GM12878 (cell line): ENCODE data around the gene FHIP1B. TPM values are rescaled to one million over a fixed set of nuclear protein-coding genes. Genes with fewer than 3 reads are reported as not detected.

Source experiments
- ATAC-seq: fragments of 200-7000 bp; cut with Tn5 transposase; 3 replicates; pipeline ENCODE4 v1.9.1; 2020; ENCODE audit warnings: mild to moderate bottlenecking, moderate library complexity
- BruUV-seq: library from RNA; stranded (reverse); fragments of 400-500 nt; replicated peaks from 2 replicates; lab custom pipeline; 2021; lab: Mats Ljungman, UMichigan
- CTCF ChIA-PET: fragments of 300-600 bp; sonication (Branson Sonifier 250); formaldehyde crosslinking; extraction: SDS; loops from one replicate; lab custom pipeline; 2021; ENCODE audit warnings: inconsistent platforms; lab: Yijun Ruan, JAX
- POLR2A ChIA-PET: fragments of 350-600 bp; formaldehyde crosslinking; extraction: SDS; loops from one replicate; lab custom pipeline; 2021; ENCODE audit warnings: inconsistent platforms; lab: Charles Lee
- RAD21 ChIA-PET: fragments of 300-600 bp; sonication (Branson Sonifier 250); formaldehyde crosslinking; loops from one replicate; lab custom pipeline; 2023; ENCODE audit warnings: antibody characterized with exemption; ENCODE audit not compliant: unreplicated experiment; lab: Charles Lee
- SMC1A ChIA-PET: fragments of 300-600 bp; sonication (Branson Sonifier 250); formaldehyde crosslinking; loops from one replicate; lab custom pipeline; 2023; ENCODE audit not compliant: unreplicated experiment, uncharacterized antibody; lab: Charles Lee
- DNase-seq: peaks from one replicate; pipeline ENCODE4 v3.0.0-alpha.2; 2011; ENCODE audit warnings: low read depth, low spot score
- FAIRE-seq: peaks from 3 replicates; lab custom pipeline; 2011; peaks lifted over from hg19 to GRCh38; lab: Jason Lieb, UNC
- H2AFZ ChIP-seq: 2 replicates; pipeline ENCODE4 v1.6.0; 2011; ENCODE audit warnings: low read depth, low read length, control low read depth; ENCODE audit not compliant: control insufficient read depth
- H3K27ac ChIP-seq: 2 replicates; pipeline ENCODE4 v1.5.1; 2011; ENCODE audit warnings: control low read depth; ENCODE audit not compliant: control insufficient read depth, insufficient read depth
- H3K27me3 ChIP-seq, 2 experiments: replicated peaks in 1 of 2; 2 replicates each; pipeline versions ENCODE4 v1.6.0 to v1.6.1; 2011; ENCODE audit warnings: low read length in 1 of 2; ENCODE audit not compliant: control insufficient read depth in 2 of 2, insufficient read depth in 2 of 2
- H3K36me3 ChIP-seq, 2 experiments: 2 replicates each; pipeline ENCODE4 v1.5.1; 2011; ENCODE audit warnings: low read length in 1 of 2; ENCODE audit not compliant: control insufficient read depth in 2 of 2, insufficient read depth in 2 of 2
- H3K4me1 ChIP-seq: 2 replicates; pipeline ENCODE4 v1.6.1; 2011; ENCODE audit warnings: mild to moderate bottlenecking, low read length, moderate library complexity, mixed read lengths; ENCODE audit not compliant: control insufficient read depth, insufficient read depth
- H3K4me2 ChIP-seq: 2 replicates; pipeline ENCODE4 v1.6.0; 2011; ENCODE audit warnings: control low read depth; ENCODE audit not compliant: control insufficient read depth, insufficient read depth
- H3K4me3 ChIP-seq: fragments of 200-600 bp; sonication (generic); 2 replicates; pipeline ENCODE4 v1.5.1; 2016
- H3K79me2 ChIP-seq: 2 replicates; pipeline ENCODE4 v1.6.0; 2011; ENCODE audit warnings: low read length; ENCODE audit not compliant: control insufficient read depth, insufficient read depth
- H3K9ac ChIP-seq: 2 replicates; pipeline ENCODE4 v1.8.0; 2011; ENCODE audit warnings: low read length, control low read depth, mixed read lengths; ENCODE audit not compliant: control insufficient read depth, insufficient read depth
- H3K9me3 ChIP-seq: replicated peaks from 3 replicates; pipeline ENCODE4 v1.5.1; 2011; ENCODE audit warnings: mild to moderate bottlenecking, low read length; ENCODE audit not compliant: control insufficient read depth, insufficient read depth
- H4K20me1 ChIP-seq: 2 replicates; pipeline ENCODE4 v1.6.0; 2011; ENCODE audit not compliant: control insufficient read depth, insufficient read depth
- BACH1 ChIP-seq: fragments of 450-650 bp; IDR thresholded peaks from 2 replicates; pipeline ENCODE4 v1.6.1; 2017; ENCODE audit warnings: mild to moderate bottlenecking, borderline replicate concordance
- ESRRA ChIP-seq: IDR thresholded peaks from 2 replicates; pipeline ENCODE4 v1.6.1; 2012; ENCODE audit warnings: mild to moderate bottlenecking, low read length, improper control_type of control experiment
- FOXM1 ChIP-seq: IDR thresholded peaks from 2 replicates; pipeline ENCODE4 v1.6.1; 2012; ENCODE audit warnings: low read depth, mild to moderate bottlenecking, inconsistent platforms, low read length, moderate library complexity
- HDGF ChIP-seq: fragments of 450-650 bp; IDR thresholded peaks from 2 replicates; pipeline ENCODE4 v1.6.1; 2016; ENCODE audit warnings: antibody characterized with exemption
- HSF1 ChIP-seq: fragments of 150-350 bp; IDR thresholded peaks from 2 replicates; pipeline ENCODE4 v1.6.1; 2014; ENCODE audit warnings: mild to moderate bottlenecking, low read depth, low read length
- IKZF2 ChIP-seq, 2 experiments: fragments of 450-650 bp; IDR thresholded peaks; 2 replicates each; pipeline ENCODE4 v1.6.1; 2017; ENCODE audit warnings: mild to moderate bottlenecking in 2 of 2, moderate library complexity in 2 of 2
- MYC ChIP-seq: IDR thresholded peaks from 2 replicates; pipeline ENCODE4 v1.6.1; 2011; ENCODE audit warnings: mild to moderate bottlenecking, low read length, moderate library complexity, inconsistent platforms; ENCODE audit not compliant: insufficient read depth, insufficient replicate concordance, insufficient read length, severe bottlenecking
- POLR2AphosphoS2 ChIP-seq: IDR thresholded peaks from 2 replicates; pipeline ENCODE4 v1.6.1; 2011; ENCODE audit warnings: low read depth, mild to moderate bottlenecking, low read length, improper control_type of control experiment, moderate library complexity
- RAD21 ChIP-seq: IDR thresholded peaks from 2 replicates; pipeline ENCODE4 v1.6.1; 2011; ENCODE audit warnings: mild to moderate bottlenecking, low read depth, low read length, moderate library complexity; ENCODE audit not compliant: insufficient read depth
- ZNF274 ChIP-seq: IDR thresholded peaks from one replicate; pipeline ENCODE4 v1.8.0; 2011; ENCODE audit not compliant: insufficient read length, insufficient read depth
- WGBS: methylation state at CpG from one replicate; pipeline ENCODE4 v1.1.6; 2016; ENCODE audit warnings: low lambda C conversion rate; ENCODE audit not compliant: insufficient replicate concordance, insufficient coverage; ENCODE audit errors: missing lambda C conversion rate; 5-methylcytosine and 5-hydroxymethylcytosine counted together
- in situ Hi-C: fragments of 300-500 bp; cut with MboI; formaldehyde crosslinking; loops from 9 replicates; pipeline ENCODE4 v1.14.3; 2018; ENCODE audit warnings: mixed read lengths
- intact Hi-C: fragments of 100-400 bp; cut with micrococcal nuclease; formaldehyde crosslinking; loops from one replicate; pipeline ENCODE4 v1.14.2; 2022; ENCODE audit not compliant: unreplicated experiment
- polyA plus RNA-seq, 11 experiments: library from polyadenylated mRNA; depleted of rRNA in 4 of 11; unstranded in 6 of 11; stranded (reverse) in 5 of 11; fragments of >200 nt; fragmentation: Nextera tagmentation in 4 of 11; fragmentation: Illumina TruSeq in 1 of 11; extraction: Ambion mirVana in 4 of 11; extraction: Trizol in 1 of 11; gene quantifications; 1 replicate in 1 of 11; 2 replicates in 10 of 11; pipeline versions ENCODE4 v1.2.1 to v1.2.3, GENCODE V29; 2011 to 2016; ENCODE audit warnings: inconsistent platforms in 2 of 11, missing spikeins in 2 of 11, low read depth in 1 of 11
- total RNA-seq, 4 experiments: library from RNA; depleted of rRNA in 3 of 4; stranded (reverse); fragments of >200 nt in 3 of 4; fragmentation: Illumina TruSeq in 1 of 4; extraction: Trizol in 1 of 4; gene quantifications; 2 replicates each; pipeline versions ENCODE4 v1.2.1 to v1.2.3, GENCODE V29; 2013 to 2021
- TF ChIP-seq, protein P1 (sequence below): fragments of 450-650 bp; IDR thresholded peaks from 2 replicates; pipeline ENCODE4 v1.6.1; 2018; ENCODE audit warnings: borderline replicate concordance, mild to moderate bottlenecking; ENCODE audit not compliant: partially characterized antibody

Gene FHIP1B
- total and polyA plus RNA-seq, 10 of the 15 experiments (the other 5 are each of a cell fraction or from before 2014, with no cell fraction given), result 0.90 to 28.1 (median 11.1) TPM

DNA sequence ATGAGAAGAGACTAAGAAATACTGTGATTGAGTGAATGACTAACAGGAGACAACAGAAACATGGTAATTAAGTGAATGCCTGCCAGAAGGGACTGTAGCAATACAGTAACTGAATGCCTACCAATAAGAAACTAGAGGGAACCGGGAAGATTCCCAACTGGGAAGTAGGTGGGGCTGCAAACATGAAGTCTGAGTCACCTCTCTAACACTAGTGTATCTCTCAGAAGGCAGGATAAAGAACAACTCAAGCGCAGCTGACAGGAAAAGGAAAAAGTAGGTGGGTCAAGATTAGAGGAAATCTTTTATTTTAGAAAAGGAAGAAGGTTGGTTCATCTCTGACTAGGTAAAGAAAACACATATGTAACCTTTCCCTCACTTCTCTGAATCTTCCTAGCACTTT is 15.1 kb downstream of the FHIP1B start:
- Histone ChIP-seq H3K9me3 (no peaks in the 10 kb centered on the region), H3K4me3 (no peak overlapping the region), H3K4me1 (no peaks in the 10 kb centered on the region), H3K27me3 (no peaks in the 10 kb centered on the region), H2AFZ (no peak overlapping the region), H3K9ac (no peak overlapping the region), H3K36me3 (peaks cover 24 to 29% of the 10 kb centered on the region in 2 experiments), H3K79me2 (no peaks in the 10 kb centered on the region), H3K27ac (no peak overlapping the region), H4K20me1 (no peaks in the 10 kb centered on the region), H3K4me2 (no peak overlapping the region)
- TF ChIP-seq IKZF2 (IDR thresholded peaks at IDR 0.05), result no peak
- TF ChIP-seq, protein P1, sequence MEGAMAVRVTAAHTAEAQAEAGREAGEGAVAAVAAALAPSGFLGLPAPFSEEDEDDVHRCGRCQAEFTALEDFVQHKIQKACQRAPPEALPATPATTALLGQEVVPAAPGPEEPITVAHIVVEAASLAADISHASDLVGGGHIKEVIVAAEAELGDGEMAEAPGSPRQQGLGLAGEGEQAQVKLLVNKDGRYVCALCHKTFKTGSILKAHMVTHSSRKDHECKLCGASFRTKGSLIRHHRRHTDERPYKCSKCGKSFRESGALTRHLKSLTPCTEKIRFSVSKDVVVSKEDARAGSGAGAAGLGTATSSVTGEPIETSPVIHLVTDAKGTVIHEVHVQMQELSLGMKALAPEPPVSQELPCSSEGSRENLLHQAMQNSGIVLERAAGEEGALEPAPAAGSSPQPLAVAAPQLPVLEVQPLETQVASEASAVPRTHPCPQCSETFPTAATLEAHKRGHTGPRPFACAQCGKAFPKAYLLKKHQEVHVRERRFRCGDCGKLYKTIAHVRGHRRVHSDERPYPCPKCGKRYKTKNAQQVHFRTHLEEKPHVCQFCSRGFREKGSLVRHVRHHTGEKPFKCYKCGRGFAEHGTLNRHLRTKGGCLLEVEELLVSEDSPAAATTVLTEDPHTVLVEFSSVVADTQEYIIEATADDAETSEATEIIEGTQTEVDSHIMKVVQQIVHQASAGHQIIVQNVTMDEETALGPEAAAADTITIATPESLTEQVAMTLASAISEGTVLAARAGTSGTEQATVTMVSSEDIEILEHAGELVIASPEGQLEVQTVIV, result no peak
- TF ChIP-seq HDGF, result no peak
- no peak for TF ChIP-seq FOXM1
- TF ChIP-seq BACH1, result no peak
- TF ChIP-seq ESRRA, result no peak
- TF ChIP-seq RAD21, result no peak
- TF ChIP-seq POLR2AphosphoS2, result no peak
- TF ChIP-seq HSF1, result no peak
- no peak for TF ChIP-seq ZNF274
- TF ChIP-seq MYC, result no peak
- DNase-seq, result no peak
- RAD21 ChIA-PET, result no interaction called here
- intact Hi-C loops, result no loop called here
- BruUV-seq, result no TSS peak
- no peak for FAIRE-seq
- CTCF ChIA-PET, result interaction anchor here (0.8 kb wide), 1 partner anchor 32 kb away, joined by 3 read pairs; no protein-coding TSS in a partner anchor
- POLR2A ChIA-PET, result no interaction called here
- SMC1A ChIA-PET, result no interaction called here
- no peak for ATAC-seq
- 100% methylated on average over 2 of the region's 2 CpGs for WGBS
- in situ Hi-C loops, result no loop called here
